Liver (tissue), 9 donors: ENCODE measurements around the gene HOXC10. TPM values are rescaled to one million over a fixed set of nuclear protein-coding genes. Genes with fewer than 3 reads are reported as not detected.

Experiments
- DNase-seq: peaks from one replicate; pipeline ENCODE4 v3.0.0-alpha.2; 2017; ENCODE audit warnings: low spot score
- H3K27ac ChIP-seq, 2 donors: one replicate each; pipeline ENCODE4 v1.7.0; 2013; ENCODE audit warnings: inconsistent platforms in 2 of 2, low read length in 2 of 2, control low read depth in 1 of 2, low read depth in 1 of 2, mild to moderate bottlenecking in 1 of 2
- H3K27me3 ChIP-seq, 4 donors: one replicate each; pipeline versions ENCODE4 v1.6.1 to v1.7.0; 2013; ENCODE audit warnings: low read length in 3 of 4, inconsistent platforms in 1 of 4, mild to moderate bottlenecking in 1 of 4, moderate library complexity in 1 of 4; ENCODE audit not compliant: control insufficient read depth in 4 of 4, insufficient read depth in 4 of 4
- H3K36me3 ChIP-seq, 4 donors: one replicate each; pipeline versions ENCODE4 v1.6.1 to v1.7.0; 2013; ENCODE audit warnings: low read length in 3 of 4, mild to moderate bottlenecking in 3 of 4, low read depth in 1 of 4, moderate library complexity in 1 of 4; ENCODE audit not compliant: control insufficient read depth in 4 of 4, insufficient read depth in 3 of 4
- H3K4me1 ChIP-seq, 4 donors: one replicate each; pipeline versions ENCODE4 v1.6.1 to v1.7.0; 2013; ENCODE audit warnings: low read length in 3 of 4, mild to moderate bottlenecking in 3 of 4, moderate library complexity in 1 of 4; ENCODE audit not compliant: control insufficient read depth in 4 of 4, insufficient read depth in 4 of 4
- H3K4me3 ChIP-seq, 3 donors: one replicate each; pipeline versions ENCODE4 v1.6.1 to v1.7.0; 2013; ENCODE audit warnings: low read length in 3 of 3, control low read depth in 1 of 3, low read depth in 1 of 3, mild to moderate bottlenecking in 1 of 3
- H3K9ac ChIP-seq, 2 donors: one replicate each; pipeline ENCODE4 v1.7.0; 2013; ENCODE audit warnings: low read length in 2 of 2, mild to moderate bottlenecking in 2 of 2, moderate library complexity in 2 of 2, control low read depth in 1 of 2, low read depth in 1 of 2
- H3K9me3 ChIP-seq, 4 donors: one replicate each; pipeline versions ENCODE4 v1.6.1 to v1.7.0; 2013; ENCODE audit warnings: low read length in 3 of 4; ENCODE audit not compliant: control insufficient read depth in 4 of 4
- EGR1 ChIP-seq, 2 donors: IDR thresholded peaks; 2 replicates each; pipeline ENCODE4 v1.6.1; 2016 to 2018; ENCODE audit warnings: antibody characterized with exemption in 2 of 2, low read depth in 2 of 2
- FOXA2 ChIP-seq: IDR thresholded peaks from 2 replicates; pipeline ENCODE4 v1.6.1; 2016; ENCODE audit warnings: antibody characterized with exemption
- GABPA ChIP-seq, 2 donors: IDR thresholded peaks in 1 of 2; conservative IDR thresholded peaks in 1 of 2; 2 replicates each; pipeline ENCODE4 v1.6.1; 2016; ENCODE audit warnings: antibody characterized with exemption in 2 of 2, mild to moderate bottlenecking in 1 of 2, moderate library complexity in 1 of 2
- HNF4A ChIP-seq, 2 donors: conservative IDR thresholded peaks; 2 replicates each; pipeline ENCODE4 v1.6.1; 2016; ENCODE audit warnings: antibody characterized with exemption in 2 of 2, mild to moderate bottlenecking in 2 of 2
- HNF4G ChIP-seq: IDR thresholded peaks from 2 replicates; pipeline ENCODE4 v1.6.1; 2016; ENCODE audit warnings: antibody characterized with exemption
- NR2F2 ChIP-seq: IDR thresholded peaks from 2 replicates; pipeline ENCODE4 v1.6.1; 2016; ENCODE audit warnings: antibody characterized with exemption
- RAD21 ChIP-seq, 2 donors: IDR thresholded peaks; 2 replicates each; pipeline ENCODE4 v1.6.1; 2016; ENCODE audit warnings: antibody characterized with exemption in 2 of 2, mild to moderate bottlenecking in 2 of 2
- RXRA ChIP-seq, 2 donors: IDR thresholded peaks; 2 replicates each; pipeline ENCODE4 v1.6.1; 2017 to 2018; ENCODE audit warnings: antibody characterized with exemption in 2 of 2, mild to moderate bottlenecking in 1 of 2
- SP1 ChIP-seq: IDR thresholded peaks from 2 replicates; pipeline ENCODE4 v1.6.1; 2018; ENCODE audit warnings: antibody characterized with exemption, mild to moderate bottlenecking
- TAF1 ChIP-seq: conservative IDR thresholded peaks from 2 replicates; pipeline ENCODE4 v1.6.1; 2016; ENCODE audit warnings: antibody characterized with exemption, mild to moderate bottlenecking
- YY1 ChIP-seq: IDR thresholded peaks from 2 replicates; pipeline ENCODE4 v1.6.1; 2016; ENCODE audit warnings: antibody characterized with exemption, mild to moderate bottlenecking
- WGBS: extraction: QIAGEN DNeasy Blood & Tissue Kit; methylation state at CpG from one replicate; pipeline ENCODE4 v1.1.7; 2013; 5-methylcytosine and 5-hydroxymethylcytosine counted together
- polyA plus RNA-seq, 2 donors: library from polyadenylated mRNA; stranded (reverse) in 1 of 2; unstranded in 1 of 2; fragments of 200-250 nt in 1 of 2; fragments of >200 nt in 1 of 2; fragmentation: Nextera tagmentation in 1 of 2; extraction: Ambion mirVana in 1 of 2; gene quantifications; one replicate each; pipeline versions ENCODE4 v1.2.1 to v1.2.3, GENCODE V29; 2013 to 2015
- total RNA-seq, 2 donors: library from RNA; depleted of rRNA; stranded (reverse); fragments of >200 nt; gene quantifications; one replicate each; pipeline ENCODE4 v1.2.3, GENCODE V29; 2014
- TF ChIP-seq, protein P1 (sequence below): fragments of 150-350 bp; IDR thresholded peaks from 2 replicates; pipeline ENCODE4 v1.5.1; 2017; ENCODE audit warnings: improper control_type of control experiment, low read depth, low read length; ENCODE audit not compliant: missing input control
- TF ChIP-seq, protein P2 (sequence below): IDR thresholded peaks from 2 replicates; pipeline ENCODE4 v1.6.1; 2016; ENCODE audit warnings: antibody characterized with exemption, mild to moderate bottlenecking
- TF ChIP-seq, protein P3 (sequence below): IDR thresholded peaks from 2 replicates; pipeline ENCODE4 v1.6.1; 2016; ENCODE audit warnings: antibody characterized with exemption
- donor health status: healthy.
- donor health status: healthy.
- donor health status: healthy.
- donor health status: healthy.
- donor health status: healthy.

HOXC10 gene
- total and polyA plus RNA-seq, 4 donors, result not detected

DNA sequence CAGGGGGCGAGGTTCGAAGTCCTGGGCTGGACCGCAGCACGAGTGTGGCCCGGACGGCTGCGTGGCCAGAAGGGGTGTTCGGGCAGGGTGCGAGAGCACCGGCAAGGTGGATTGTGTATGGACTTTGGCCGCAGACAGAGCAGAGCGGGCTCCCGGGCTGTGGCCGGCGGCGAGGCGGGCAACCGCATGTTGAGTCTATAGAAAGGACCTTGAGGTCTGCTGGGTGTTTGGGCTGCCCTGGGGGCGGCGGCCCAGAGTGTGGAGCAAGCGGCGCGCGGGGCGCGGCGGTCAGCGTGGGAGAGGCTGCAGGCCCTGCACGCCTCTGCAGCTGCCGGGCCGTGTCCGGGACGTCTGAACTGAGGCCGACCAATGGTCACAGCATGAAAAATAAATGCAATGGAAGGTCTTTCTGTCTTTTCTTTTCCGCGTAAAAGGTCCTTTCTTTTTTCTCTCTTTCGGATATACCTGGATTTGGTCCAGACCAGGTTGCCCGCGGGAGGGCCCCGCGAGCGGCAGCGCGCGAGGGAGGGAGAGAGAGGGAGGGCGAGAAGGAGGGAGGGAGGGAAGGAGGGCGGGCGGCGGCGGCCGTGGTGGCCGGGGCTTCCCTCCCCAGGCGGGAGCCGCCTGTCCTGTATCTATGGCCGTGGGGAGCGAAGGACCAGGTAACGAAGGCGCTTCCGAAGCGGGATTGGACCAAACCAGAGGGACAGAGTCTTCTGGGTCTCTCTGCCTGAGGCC, 9.5 kb downstream of the HOXC10 start:
- WGBS, result 7% methylated on average over 60 of the region's 60 CpGs
- H3K27ac ChIP-seq, result no peak overlapping the region
- TF ChIP-seq YY1 (no peak), RXRA (IDR thresholded peaks at IDR 0.05) (no peak), HNF4A (conservative IDR thresholded peaks at IDR 0.05) (no peak), TAF1 (no peak), SP1 (no peak), GABPA (IDR thresholded peaks at IDR 0.05 in 1 of 2, conservative IDR thresholded peaks at IDR 0.05 in 1 of 2) (no peak), NR2F2 (no peak), EGR1 (IDR thresholded peaks at IDR 0.05; ENCODE audit: low read depth in 2 of 2) (no peak), HNF4G (no peak)
- TF ChIP-seq, protein P1, sequence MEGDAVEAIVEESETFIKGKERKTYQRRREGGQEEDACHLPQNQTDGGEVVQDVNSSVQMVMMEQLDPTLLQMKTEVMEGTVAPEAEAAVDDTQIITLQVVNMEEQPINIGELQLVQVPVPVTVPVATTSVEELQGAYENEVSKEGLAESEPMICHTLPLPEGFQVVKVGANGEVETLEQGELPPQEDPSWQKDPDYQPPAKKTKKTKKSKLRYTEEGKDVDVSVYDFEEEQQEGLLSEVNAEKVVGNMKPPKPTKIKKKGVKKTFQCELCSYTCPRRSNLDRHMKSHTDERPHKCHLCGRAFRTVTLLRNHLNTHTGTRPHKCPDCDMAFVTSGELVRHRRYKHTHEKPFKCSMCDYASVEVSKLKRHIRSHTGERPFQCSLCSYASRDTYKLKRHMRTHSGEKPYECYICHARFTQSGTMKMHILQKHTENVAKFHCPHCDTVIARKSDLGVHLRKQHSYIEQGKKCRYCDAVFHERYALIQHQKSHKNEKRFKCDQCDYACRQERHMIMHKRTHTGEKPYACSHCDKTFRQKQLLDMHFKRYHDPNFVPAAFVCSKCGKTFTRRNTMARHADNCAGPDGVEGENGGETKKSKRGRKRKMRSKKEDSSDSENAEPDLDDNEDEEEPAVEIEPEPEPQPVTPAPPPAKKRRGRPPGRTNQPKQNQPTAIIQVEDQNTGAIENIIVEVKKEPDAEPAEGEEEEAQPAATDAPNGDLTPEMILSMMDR, result no peak
- TF ChIP-seq, protein P2, sequence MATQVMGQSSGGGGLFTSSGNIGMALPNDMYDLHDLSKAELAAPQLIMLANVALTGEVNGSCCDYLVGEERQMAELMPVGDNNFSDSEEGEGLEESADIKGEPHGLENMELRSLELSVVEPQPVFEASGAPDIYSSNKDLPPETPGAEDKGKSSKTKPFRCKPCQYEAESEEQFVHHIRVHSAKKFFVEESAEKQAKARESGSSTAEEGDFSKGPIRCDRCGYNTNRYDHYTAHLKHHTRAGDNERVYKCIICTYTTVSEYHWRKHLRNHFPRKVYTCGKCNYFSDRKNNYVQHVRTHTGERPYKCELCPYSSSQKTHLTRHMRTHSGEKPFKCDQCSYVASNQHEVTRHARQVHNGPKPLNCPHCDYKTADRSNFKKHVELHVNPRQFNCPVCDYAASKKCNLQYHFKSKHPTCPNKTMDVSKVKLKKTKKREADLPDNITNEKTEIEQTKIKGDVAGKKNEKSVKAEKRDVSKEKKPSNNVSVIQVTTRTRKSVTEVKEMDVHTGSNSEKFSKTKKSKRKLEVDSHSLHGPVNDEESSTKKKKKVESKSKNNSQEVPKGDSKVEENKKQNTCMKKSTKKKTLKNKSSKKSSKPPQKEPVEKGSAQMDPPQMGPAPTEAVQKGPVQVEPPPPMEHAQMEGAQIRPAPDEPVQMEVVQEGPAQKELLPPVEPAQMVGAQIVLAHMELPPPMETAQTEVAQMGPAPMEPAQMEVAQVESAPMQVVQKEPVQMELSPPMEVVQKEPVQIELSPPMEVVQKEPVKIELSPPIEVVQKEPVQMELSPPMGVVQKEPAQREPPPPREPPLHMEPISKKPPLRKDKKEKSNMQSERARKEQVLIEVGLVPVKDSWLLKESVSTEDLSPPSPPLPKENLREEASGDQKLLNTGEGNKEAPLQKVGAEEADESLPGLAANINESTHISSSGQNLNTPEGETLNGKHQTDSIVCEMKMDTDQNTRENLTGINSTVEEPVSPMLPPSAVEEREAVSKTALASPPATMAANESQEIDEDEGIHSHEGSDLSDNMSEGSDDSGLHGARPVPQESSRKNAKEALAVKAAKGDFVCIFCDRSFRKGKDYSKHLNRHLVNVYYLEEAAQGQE, result no peak
- H3K9me3 ChIP-seq, result no peaks in the 10 kb centered on the region
- no peak for DNase-seq
- peaks cover 9 to 21% (median 16%) of the 10 kb centered on the region in 4 donors for H3K4me1 ChIP-seq
- H3K9ac ChIP-seq, result no peak overlapping the region
- H3K27me3 ChIP-seq, result peaks cover 12 to 50% (median 28%) of the 10 kb centered on the region in 4 donors
- H3K4me3 ChIP-seq, result peak overlapping the region in 1 of 3 donors; percentile 61
- no peaks in the 10 kb centered on the region for H3K36me3 ChIP-seq

DNA sequence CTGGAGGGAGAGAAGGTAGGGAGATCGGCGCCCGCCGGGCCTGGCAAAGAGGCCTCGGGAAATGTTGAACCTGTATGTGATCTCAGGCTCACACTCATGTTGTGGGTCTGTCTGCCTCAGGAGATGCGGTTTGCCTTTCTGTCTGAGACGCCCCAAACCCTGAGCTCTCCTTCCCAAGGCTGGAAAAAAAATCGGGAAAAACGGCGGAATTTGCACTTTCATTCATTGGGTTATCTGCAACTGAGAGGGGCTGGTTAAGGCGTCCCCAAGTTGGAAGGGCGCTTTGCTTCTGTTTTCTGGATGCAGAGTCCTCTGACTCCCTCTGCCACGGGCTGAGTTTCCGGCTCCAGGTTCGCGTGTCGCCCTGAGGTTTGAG, 10.0 kb downstream of the HOXC10 start:
- 7% methylated on average over 17 of the region's 17 CpGs for WGBS
- no peak overlapping the region for H3K27ac ChIP-seq

More for the DNA sequence above, 10.0 kb downstream of the HOXC10 start:
- Histone ChIP-seq H3K4me3 (peak overlapping the region in 1 of 3 donors; percentile 61), H3K4me1 (peaks cover 12 to 24% (median 17%) of the 10 kb centered on the region in 4 donors), H3K36me3 (no peaks in the 10 kb centered on the region), H3K9ac (no peak overlapping the region), H3K27me3 (peaks cover 12 to 56% (median 25%) of the 10 kb centered on the region in 4 donors), H3K9me3 (no peaks in the 10 kb centered on the region)
- no peak for DNase-seq
- TF ChIP-seq RXRA (IDR thresholded peaks at IDR 0.05) (no peak), HNF4G (no peak), NR2F2 (no peak), EGR1 (IDR thresholded peaks at IDR 0.05; ENCODE audit: low read depth in 2 of 2) (no peak), RAD21 (IDR thresholded peaks at IDR 0.05) (no peak), YY1 (no peak), SP1 (no peak), FOXA2 (no peak), TAF1 (no peak)
- TF ChIP-seq, protein P1, result no peak
- TF ChIP-seq, protein P2, result no peak
- TF ChIP-seq, protein P3, sequence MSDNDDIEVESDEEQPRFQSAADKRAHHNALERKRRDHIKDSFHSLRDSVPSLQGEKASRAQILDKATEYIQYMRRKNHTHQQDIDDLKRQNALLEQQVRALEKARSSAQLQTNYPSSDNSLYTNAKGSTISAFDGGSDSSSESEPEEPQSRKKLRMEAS, result no peak
